Measurements from ENCODE around the gene ELMO1.

Gene ELMO1

GRCh38 chr7:36898186-36898585 lies 550.5 kb downstream of the ELMO1 start:
- Histone ChIP-seq H4K20me1 (ENCODE audit: insufficient read depth, low read length) (no peaks in the 10 kb centered on the region), H3K4me3 (ENCODE audit: low read depth in 1 of 2, low read length in 2 of 2) (no peak overlapping the region), H2AFZ (ENCODE audit: low read depth, low read length) (no peak overlapping the region), H3K36me3 (ENCODE audit: insufficient read depth, low read length) (peaks cover 20% of the 10 kb centered on the region; the same call in 1 of the 2 replicates), H3K9me3 (ENCODE audit: insufficient read depth, low read length, severe bottlenecking) (no peaks in the 10 kb centered on the region), H3K27me3 (ENCODE audit: insufficient read depth, low read length, poor library complexity) (no peaks in the 10 kb centered on the region), H3K4me2 (ENCODE audit: insufficient read depth, low read length) (no peak overlapping the region), H3K79me2 (ENCODE audit: insufficient read depth, low read length) (no peaks in the 10 kb centered on the region), H3K9ac (ENCODE audit: low read depth, low read length) (no peak overlapping the region), H3K4me1 (ENCODE audit: insufficient read depth, low read length) (no peaks in the 10 kb centered on the region), H3K27ac (ENCODE audit: low read length) (no peak overlapping the region)
- no peak for TF ChIP-seq CTCF (IDR thresholded peaks at IDR 0.05; ENCODE audit: borderline replicate concordance, extremely low read depth, low read length, poor library complexity, severe bottlenecking)
- no peak for TF ChIP-seq EZH2 (IDR thresholded peaks at IDR 0.05; ENCODE audit: borderline replicate concordance, low read depth, low read length, severe bottlenecking)
- DNase-seq (no peak), ATAC-seq (ENCODE audit: insufficient read depth, low read depth) (no peak)

DNA sequence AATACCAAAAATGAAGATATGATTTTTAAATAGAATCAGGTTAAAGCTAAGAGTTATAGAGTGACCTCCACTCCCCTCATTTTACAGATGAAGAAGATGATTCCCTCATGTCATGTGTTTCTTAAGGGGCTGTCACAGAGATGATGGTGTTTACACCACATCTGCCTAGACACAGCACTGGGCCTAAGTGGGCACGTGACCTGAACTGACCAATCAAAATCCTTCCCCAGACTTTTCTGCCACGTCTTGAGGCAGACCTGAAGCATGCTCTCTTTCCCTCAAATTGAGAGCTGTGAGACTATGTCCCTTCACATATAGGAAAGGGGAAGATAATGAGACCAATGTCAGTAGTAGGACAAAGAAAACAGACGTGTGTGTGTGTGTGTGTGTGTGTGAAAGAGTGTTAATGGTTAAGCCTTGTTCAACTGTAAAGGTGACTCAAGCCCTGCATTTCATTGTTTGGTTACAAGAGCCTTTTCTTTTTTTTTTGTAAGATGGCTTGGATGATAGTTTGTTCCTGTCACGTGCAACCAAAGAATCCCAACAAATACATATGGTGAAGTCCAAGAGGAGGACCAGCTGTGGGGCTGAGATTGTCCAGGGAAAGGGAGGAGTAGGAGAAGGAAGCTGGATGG lies 551.6 kb downstream of the ELMO1 start:
- Histone ChIP-seq H3K27ac (ENCODE audit: low read length) (no peak overlapping the region), H4K20me1 (ENCODE audit: insufficient read depth, low read length) (no peaks in the 10 kb centered on the region), H3K27me3 (ENCODE audit: insufficient read depth, low read length, poor library complexity) (no peaks in the 10 kb centered on the region), H3K9me3 (ENCODE audit: insufficient read depth, low read length, severe bottlenecking) (no peaks in the 10 kb centered on the region), H3K9ac (ENCODE audit: low read depth, low read length) (no peak overlapping the region), H3K4me2 (ENCODE audit: insufficient read depth, low read length) (no peak overlapping the region), H3K4me1 (ENCODE audit: insufficient read depth, low read length) (no peaks in the 10 kb centered on the region), H3K36me3 (ENCODE audit: insufficient read depth, low read length) (peaks cover 26% of the 10 kb centered on the region), H2AFZ (ENCODE audit: low read depth, low read length) (no peak overlapping the region), H3K79me2 (ENCODE audit: insufficient read depth, low read length) (no peaks in the 10 kb centered on the region), H3K4me3 (ENCODE audit: low read depth in 1 of 2, low read length in 2 of 2) (no peak overlapping the region)
- no peak for ATAC-seq (ENCODE audit: insufficient read depth, low read depth)
- DNase-seq, result no peak
- TF ChIP-seq EZH2 (IDR thresholded peaks at IDR 0.05; ENCODE audit: borderline replicate concordance, low read depth, low read length, severe bottlenecking) (no peak), CTCF (IDR thresholded peaks at IDR 0.05; ENCODE audit: borderline replicate concordance, extremely low read depth, low read length, poor library complexity, severe bottlenecking) (no peak)

DNA sequence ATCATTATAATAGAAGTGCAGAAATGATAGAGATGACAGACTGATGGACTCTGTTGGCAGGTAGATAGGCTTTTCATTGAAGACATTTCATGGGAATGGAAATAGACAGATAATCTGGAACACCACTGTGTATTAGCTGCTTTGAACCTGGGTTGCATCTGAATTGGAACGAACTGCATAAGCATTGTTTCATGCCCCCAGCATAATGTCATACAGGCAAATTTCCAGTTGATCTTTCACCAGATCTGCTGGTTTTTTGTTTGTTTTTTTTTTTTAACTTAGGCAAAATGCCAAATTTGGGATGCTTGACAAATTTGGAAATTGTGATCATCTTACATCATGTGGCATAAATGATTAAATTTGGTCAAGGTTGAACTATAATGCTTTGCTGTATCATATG lies 552.2 kb downstream of the ELMO1 start:
- Histone ChIP-seq H3K4me2 (ENCODE audit: insufficient read depth, low read length) (no peak overlapping the region), H2AFZ (ENCODE audit: low read depth, low read length) (no peak overlapping the region), H3K9ac (ENCODE audit: low read depth, low read length) (no peak overlapping the region), H3K4me3 (ENCODE audit: low read depth in 1 of 2, low read length in 2 of 2) (no peak overlapping the region), H3K27me3 (ENCODE audit: insufficient read depth, low read length, poor library complexity) (no peaks in the 10 kb centered on the region), H3K4me1 (ENCODE audit: insufficient read depth, low read length) (no peaks in the 10 kb centered on the region), H3K9me3 (ENCODE audit: insufficient read depth, low read length, severe bottlenecking) (no peaks in the 10 kb centered on the region), H4K20me1 (ENCODE audit: insufficient read depth, low read length) (no peaks in the 10 kb centered on the region), H3K36me3 (ENCODE audit: insufficient read depth, low read length) (peaks cover 28% of the 10 kb centered on the region), H3K79me2 (ENCODE audit: insufficient read depth, low read length) (no peaks in the 10 kb centered on the region), H3K27ac (ENCODE audit: low read length) (no peak overlapping the region)
- ATAC-seq (ENCODE audit: insufficient read depth, low read depth), result no peak
- TF ChIP-seq EZH2 (IDR thresholded peaks at IDR 0.05; ENCODE audit: borderline replicate concordance, low read depth, low read length, severe bottlenecking), result no peak
- no peak for TF ChIP-seq CTCF (IDR thresholded peaks at IDR 0.05; ENCODE audit: borderline replicate concordance, extremely low read depth, low read length, poor library complexity, severe bottlenecking)
- no peak for DNase-seq

All from DND-41 (cell line).